Neuronal stem cell (in vitro differentiated cells): Measurements from ENCODE around the gene FAM83E.
"Not testable (repeated sequence)": the region's sequence is repeated elsewhere in the genome, so short reads cannot be mapped to it uniquely, and the experiment has no call there.

Experiments used
- DNase-seq: peaks from one replicate; pipeline ENCODE4 v3.0.0-alpha.2; 2013; ENCODE audit warnings: low spot score
- H2AFZ ChIP-seq: one replicate; pipeline ENCODE4 v1.6.1; 2013; ENCODE audit warnings: mild to moderate bottlenecking, low read length, inconsistent platforms
- H2AK5ac ChIP-seq: 2 replicates; pipeline ENCODE4 v1.6.1; 2013; ENCODE audit warnings: low read depth, mild to moderate bottlenecking, inconsistent platforms, low read length, moderate library complexity, mixed read lengths
- H2BK120ac ChIP-seq: 2 replicates; pipeline ENCODE4 v1.6.1; 2013; ENCODE audit warnings: low read depth, mild to moderate bottlenecking, inconsistent platforms, low read length, moderate library complexity, mixed read lengths
- H2BK12ac ChIP-seq: one replicate; pipeline ENCODE4 v1.6.1; 2013; ENCODE audit warnings: low read length, inconsistent platforms
- H2BK15ac ChIP-seq: 2 replicates; pipeline ENCODE4 v1.6.1; 2013; ENCODE audit warnings: mild to moderate bottlenecking, low read length, inconsistent platforms, mixed read lengths
- H2BK5ac ChIP-seq: one replicate; pipeline ENCODE4 v1.6.1; 2013; ENCODE audit warnings: inconsistent platforms, mild to moderate bottlenecking, low read length, moderate library complexity
- H3K14ac ChIP-seq: one replicate; pipeline ENCODE4 v1.6.1; 2013; ENCODE audit warnings: low read length, inconsistent platforms
- H3K18ac ChIP-seq: 2 replicates; pipeline ENCODE4 v1.6.1; 2013; ENCODE audit warnings: low read length, inconsistent platforms
- H3K23ac ChIP-seq: 2 replicates; pipeline ENCODE4 v1.6.1; 2013; ENCODE audit warnings: low read depth, mild to moderate bottlenecking, mixed read lengths, low read length, inconsistent platforms; ENCODE audit not compliant: poor library complexity
- H3K27ac ChIP-seq: replicated peaks from 3 replicates; pipeline ENCODE4 v1.5.1; 2013; ENCODE audit warnings: low read length, inconsistent platforms
- H3K27me3 ChIP-seq, 3 experiments: 2 replicates each; pipeline ENCODE4 v1.6.1; 2013; ENCODE audit warnings: low read length in 3 of 3, mild to moderate bottlenecking in 2 of 3, inconsistent platforms in 1 of 3, low read depth in 1 of 3, mixed read lengths in 1 of 3, moderate library complexity in 1 of 3; ENCODE audit not compliant: control insufficient read depth in 3 of 3, insufficient read depth in 3 of 3
- H3K36me3 ChIP-seq, 2 donors: replicated peaks in 1 of 2; 2 replicates each; pipeline ENCODE4 v1.6.1; 2013; ENCODE audit warnings: low read length in 2 of 2; ENCODE audit not compliant: control insufficient read depth in 2 of 2, insufficient read depth in 2 of 2
- H3K4ac ChIP-seq: 2 replicates; pipeline ENCODE4 v1.6.1; 2013; ENCODE audit warnings: inconsistent platforms, mild to moderate bottlenecking, low read length, moderate library complexity
- H3K4me1 ChIP-seq, 2 donors: 1 replicate in 1 of 2; 2 replicates in 1 of 2; pipeline ENCODE4 v1.6.1; 2013; ENCODE audit warnings: low read length in 2 of 2, low read depth in 1 of 2; ENCODE audit not compliant: control insufficient read depth in 2 of 2, insufficient read depth in 1 of 2
- H3K4me2 ChIP-seq: one replicate; pipeline ENCODE4 v1.6.1; 2013; ENCODE audit warnings: mild to moderate bottlenecking, low read length, inconsistent platforms; ENCODE audit not compliant: insufficient read depth, poor library complexity, severe bottlenecking
- H3K4me3 ChIP-seq, 2 donors: 2 replicates each; pipeline ENCODE4 v1.5.1; 2013; ENCODE audit warnings: low read length in 2 of 2, mild to moderate bottlenecking in 2 of 2, inconsistent platforms in 1 of 2, moderate library complexity in 1 of 2
- H3K79me1 ChIP-seq: one replicate; pipeline ENCODE4 v1.6.1; 2013; ENCODE audit warnings: low read depth, mild to moderate bottlenecking, inconsistent platforms, low read length, moderate library complexity
- H3K9ac ChIP-seq: one replicate; pipeline ENCODE4 v1.6.1; 2013; ENCODE audit warnings: mild to moderate bottlenecking, low read depth, low read length, inconsistent platforms; ENCODE audit not compliant: poor library complexity
- H3K9me3 ChIP-seq, 2 donors: replicated peaks in 1 of 2; 2 replicates each; pipeline versions ENCODE3 to v1.6.1; 2013; ENCODE audit warnings: low read length in 2 of 2, mild to moderate bottlenecking in 2 of 2, inconsistent platforms in 1 of 2, low read depth in 1 of 2, mixed read lengths in 1 of 2, moderate library complexity in 1 of 2; ENCODE audit not compliant: control insufficient read depth in 2 of 2, insufficient read depth in 1 of 2
- H4K8ac ChIP-seq: one replicate; pipeline ENCODE4 v1.6.1; 2013; ENCODE audit warnings: low read depth, mild to moderate bottlenecking, inconsistent platforms, low read length, moderate library complexity
- H4K91ac ChIP-seq: one replicate; pipeline ENCODE4 v1.6.1; 2013; ENCODE audit warnings: low read length, low read depth, mild to moderate bottlenecking, inconsistent platforms; ENCODE audit not compliant: poor library complexity
- WGBS, 2 donors: extraction: QIAGEN DNeasy Blood & Tissue Kit; methylation state at CpG; one replicate each; pipeline ENCODE4 v1.1.7; 2013; ENCODE audit warnings: missing lambda C conversion rate in 2 of 2, mixed read lengths in 1 of 2; ENCODE audit not compliant: insufficient read length in 2 of 2, insufficient replicate concordance in 1 of 2; ENCODE audit errors: extremely low coverage in 2 of 2; 5-methylcytosine and 5-hydroxymethylcytosine counted together

FAM83E gene

DNA sequence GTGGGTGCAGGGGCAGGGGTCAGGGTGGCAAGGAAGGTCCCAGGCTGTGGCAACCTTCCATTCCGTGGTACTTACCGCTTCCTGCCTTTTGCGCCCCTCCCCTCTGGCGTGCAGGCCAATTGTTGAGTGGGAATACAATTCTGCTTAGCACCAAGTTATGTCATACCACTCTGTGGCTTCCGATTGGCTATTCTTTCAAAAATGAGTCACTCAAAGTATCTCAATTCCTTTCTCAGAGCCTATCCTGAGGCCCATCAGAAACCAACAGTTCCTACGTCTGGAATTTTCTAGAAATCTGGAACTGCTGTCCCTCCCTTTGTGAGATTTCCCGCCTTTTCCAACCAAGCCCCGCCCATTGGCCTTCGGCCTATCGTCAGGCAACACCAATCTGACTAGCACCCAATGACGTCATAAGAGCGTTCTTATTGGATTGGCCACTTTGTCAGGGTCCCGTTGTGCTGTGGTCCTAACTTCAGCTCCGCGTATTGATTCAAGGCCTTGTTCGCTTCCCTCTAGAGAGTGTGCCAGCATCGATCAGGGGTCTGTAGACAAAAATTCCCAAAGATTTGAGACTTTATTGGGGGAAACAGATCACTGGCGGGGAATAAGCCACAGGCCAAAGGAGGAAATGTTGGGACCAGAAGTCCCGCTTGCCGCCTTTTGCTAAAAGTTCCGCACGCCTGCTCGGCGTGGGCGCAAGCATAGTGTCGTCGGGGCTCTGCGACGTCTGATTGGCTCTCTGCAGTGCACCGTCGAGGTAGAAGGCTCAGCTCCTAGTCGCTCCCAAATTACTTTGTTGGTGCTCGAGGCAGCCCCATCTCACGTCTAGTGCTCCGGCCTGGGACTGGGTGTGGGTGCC, 46.2 kb upstream of the FAM83E start:
- H3K4me3 ChIP-seq, result no peak overlapping the region

GRCh38 chr19:48659768-48660167, 44.9 kb upstream of the FAM83E start:
- no CpG with 5 or more reads among the region's 5 CpGs for WGBS, 2 donors
- Histone ChIP-seq H3K4me1 (peaks cover 6 to 9% of the 10 kb centered on the region in 2 donors), H3K79me1 (no peaks in the 10 kb centered on the region), H3K27me3 (no peaks in the 10 kb centered on the region), H2BK120ac (no peak overlapping the region), H4K91ac (no peak overlapping the region), H3K14ac (no peak overlapping the region), H4K8ac (peak overlapping the region; percentile 24), H2AFZ (no peak overlapping the region), H2AK5ac (no peak overlapping the region), H3K36me3 (no peaks in the 10 kb centered on the region), H2BK12ac (no peak overlapping the region), H3K9me3 (no peaks in the 10 kb centered on the region), H2BK15ac (no peak overlapping the region), H3K27ac (no peak overlapping the region), H3K4me2 (no peak overlapping the region), H3K9ac (no peak overlapping the region), H3K4me3 (no peak overlapping the region), H2BK5ac (no peak overlapping the region), H3K23ac (no peak overlapping the region), H3K18ac (no peak overlapping the region), H3K4ac (no peak overlapping the region)
- no peak for DNase-seq

More for the DNA sequence above, 46.2 kb upstream of the FAM83E start:
- H2BK15ac ChIP-seq, result peak overlapping the region; percentile 79
- peak overlapping the region; percentile 64 for H4K91ac ChIP-seq
- no peak overlapping the region for H4K8ac ChIP-seq
- H3K4me2 ChIP-seq, result no peak overlapping the region
- peak overlapping the region; percentile 45 for H3K18ac ChIP-seq
- no peak overlapping the region for H2BK120ac ChIP-seq
- H3K9ac ChIP-seq, result no peak overlapping the region
- no peak for DNase-seq
- peak overlapping the region; percentile 1 for H3K14ac ChIP-seq
- H2BK12ac ChIP-seq, result peak overlapping the region; percentile 60
- no peak overlapping the region for H3K23ac ChIP-seq
- peak overlapping the region; percentile 75 for H2AFZ ChIP-seq
- H3K36me3 ChIP-seq, result no peaks in the 10 kb centered on the region
- H3K9me3 ChIP-seq, result no peaks in the 10 kb centered on the region
- H3K4me1 ChIP-seq, result peaks cover 6 to 9% of the 10 kb centered on the region in 2 donors
- H3K79me1 ChIP-seq, result no peaks in the 10 kb centered on the region
- no CpG with 5 or more reads among the region's 35 CpGs for WGBS, 2 donors
- H3K27me3 ChIP-seq, result peaks cover 0 to 3% (median 0%) of the 10 kb centered on the region in 3 experiments
- H3K4ac ChIP-seq, result no peak overlapping the region
- H2AK5ac ChIP-seq, result peak overlapping the region; percentile 91
- H2BK5ac ChIP-seq, result no peak overlapping the region
- H3K27ac ChIP-seq, result no peak overlapping the region

- no peak overlapping the region for H3K18ac ChIP-seq
- H3K4ac ChIP-seq, result no peak overlapping the region
- H3K4me2 ChIP-seq, result no peak overlapping the region
- H2BK5ac ChIP-seq, result no peak overlapping the region
- peaks cover 5 to 9% of the 10 kb centered on the region in 2 donors for H3K4me1 ChIP-seq
- H3K79me1 ChIP-seq, result no peaks in the 10 kb centered on the region
- H2BK120ac ChIP-seq, result no peak overlapping the region
- no CpG with 5 or more reads among the region's 6 CpGs for WGBS, 2 donors
- no peaks in the 10 kb centered on the region for H3K36me3 ChIP-seq
- no peak overlapping the region for H3K4me3 ChIP-seq
- no peaks in the 10 kb centered on the region for H3K27me3 ChIP-seq
- H3K23ac ChIP-seq, result no peak overlapping the region
- no peak overlapping the region for H2BK12ac ChIP-seq
- H3K27ac ChIP-seq, result no peak overlapping the region
- H3K9ac ChIP-seq, result no peak overlapping the region
- H2BK15ac ChIP-seq, result no peak overlapping the region
- H2AFZ ChIP-seq, result no peak overlapping the region
- H4K91ac ChIP-seq, result no peak overlapping the region
- no peak overlapping the region for H4K8ac ChIP-seq
- no peaks in the 10 kb centered on the region for H3K9me3 ChIP-seq
- H2AK5ac ChIP-seq, result no peak overlapping the region
- no peak for DNase-seq
- no peak overlapping the region for H3K14ac ChIP-seq
These were observed 43.6 kb upstream of the FAM83E start for GRCh38 chr19:48658483-48658882.

DNA sequence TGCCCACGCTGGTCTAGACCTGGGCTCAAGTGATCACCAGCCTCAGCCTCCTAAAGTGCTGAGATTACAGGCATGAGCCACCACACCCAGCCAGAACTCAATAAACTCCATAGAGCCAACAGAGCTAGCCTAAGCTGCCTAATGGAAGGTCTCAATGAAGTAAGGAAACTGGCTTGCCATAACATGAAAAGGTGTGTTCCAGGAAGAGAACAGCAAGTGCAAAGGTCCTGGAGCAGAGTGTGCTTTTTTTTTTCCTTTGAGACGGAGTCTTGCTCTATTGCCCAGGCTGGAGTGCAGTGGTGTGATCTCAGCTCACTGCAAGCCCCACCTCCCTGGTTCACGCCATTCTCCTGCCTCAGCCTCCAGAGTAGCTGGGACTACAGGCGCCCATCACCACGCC, 43.0 kb upstream of the FAM83E start:
- H3K79me1 ChIP-seq, result not testable (repeated sequence)
- no CpG with 5 or more reads among the region's 5 CpGs for WGBS, 2 donors

More for the DNA sequence above, 43.0 kb upstream of the FAM83E start:
- not testable (repeated sequence) for H3K36me3 ChIP-seq, H3K4me3 ChIP-seq, H3K9me3 ChIP-seq, H4K8ac ChIP-seq, H3K23ac ChIP-seq, H2BK5ac ChIP-seq, H3K4me2 ChIP-seq, H3K4me1 ChIP-seq, H2AFZ ChIP-seq, H2BK12ac ChIP-seq, H3K14ac ChIP-seq, DNase-seq, H3K4ac ChIP-seq, H3K18ac ChIP-seq, H3K27ac ChIP-seq, H3K27me3 ChIP-seq, H2BK120ac ChIP-seq, H2BK15ac ChIP-seq, H3K9ac ChIP-seq, H4K91ac ChIP-seq, H2AK5ac ChIP-seq
